ENCODE results near the gene TEX11.
"Not testable (repeated sequence)": the region's sequence is repeated elsewhere in the genome, so short reads cannot be mapped to it uniquely, and the experiment has no call there.

The TEX11 gene

DNA sequence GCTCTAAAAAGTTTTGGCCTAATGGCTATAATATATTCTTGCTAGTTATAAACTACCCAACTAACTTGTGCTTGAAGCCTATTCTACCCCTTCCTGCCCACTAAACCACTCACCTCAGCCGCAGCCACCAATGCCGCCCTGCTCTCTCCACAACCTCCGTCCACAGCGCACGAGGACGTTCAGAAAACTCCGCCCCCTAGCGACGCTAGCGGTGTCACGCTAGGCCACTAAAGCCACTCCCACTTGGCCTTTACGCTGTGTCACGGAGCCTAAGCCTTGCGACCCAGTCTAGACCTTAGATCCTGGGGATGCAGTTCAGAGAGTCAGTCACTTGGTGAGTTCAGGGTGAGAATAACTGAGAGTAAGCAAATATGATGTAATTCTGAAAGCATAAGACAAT is at the start of gene TEX11:
Gene TEX11 (minus strand): TSS at position 171 of the 400 bp plus-strand sequence. CDS start 922 bp downstream, outside the sequence.
- no peak for DNase-seq

DNA sequence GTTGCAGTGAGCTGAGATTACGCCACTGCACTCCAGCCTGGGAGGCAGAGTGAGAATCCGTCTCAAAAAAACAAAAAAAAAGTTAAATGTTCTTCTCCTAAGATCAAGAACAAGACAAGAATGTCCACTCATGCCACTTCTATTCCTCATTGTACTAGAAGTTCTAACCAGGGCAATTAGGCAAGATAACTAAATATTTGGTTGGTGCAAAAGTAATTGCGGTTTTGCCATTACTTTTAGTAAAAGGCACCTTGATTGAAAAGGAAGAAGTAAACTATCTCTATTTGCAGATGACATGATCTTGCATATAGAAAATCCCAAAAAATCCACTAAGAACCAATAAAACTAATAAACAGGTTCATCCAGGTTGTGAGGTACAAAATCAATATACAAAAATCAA is 46.4 kb upstream of the TEX11 start:
- DNase-seq: no peak

DNA sequence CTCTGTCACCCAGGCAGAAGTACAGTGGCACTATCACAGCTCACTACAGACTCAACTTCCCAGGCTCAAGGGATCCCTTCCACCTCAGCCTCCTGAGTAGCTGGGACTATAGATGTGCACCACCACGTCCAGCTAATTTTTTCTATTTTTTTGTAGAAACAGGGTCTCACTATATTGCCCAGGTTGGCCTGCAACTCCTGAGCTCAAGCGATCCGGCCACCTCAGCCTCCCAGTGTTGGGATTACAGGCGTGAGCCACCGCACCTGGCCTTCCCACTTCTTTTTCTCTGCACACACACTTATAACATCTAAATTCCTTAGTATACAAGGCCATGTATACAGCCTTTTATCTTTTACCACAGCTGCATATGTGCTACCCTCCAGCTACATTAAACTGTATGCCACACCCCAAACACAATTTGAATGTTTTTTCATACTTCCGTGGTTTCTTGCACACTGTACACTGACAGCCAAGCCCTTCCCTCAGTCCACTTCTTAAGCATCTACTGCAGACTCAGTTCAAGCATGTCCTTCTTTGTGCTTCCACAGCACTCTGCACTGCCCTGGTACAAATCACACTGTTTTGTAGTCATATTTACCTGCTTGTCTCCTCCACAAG is 15.9 kb upstream of the TEX11 start:
- no peak for DNase-seq

- DNase-seq: no peak
Measured at GRCh38 chrX:70922774-70923473, 14.4 kb upstream of the TEX11 start.

- DNase-seq: no peak
Measured at GRCh38 chrX:70921709-70922352, 13.3 kb upstream of the TEX11 start.

GRCh38 chrX:70916754-70917153 is 8.2 kb upstream of the TEX11 start:
- no peak for DNase-seq

GRCh38 chrX:70907900-70908299 is 611 bp downstream of the TEX11 start:
- no peak for DNase-seq

DNA sequence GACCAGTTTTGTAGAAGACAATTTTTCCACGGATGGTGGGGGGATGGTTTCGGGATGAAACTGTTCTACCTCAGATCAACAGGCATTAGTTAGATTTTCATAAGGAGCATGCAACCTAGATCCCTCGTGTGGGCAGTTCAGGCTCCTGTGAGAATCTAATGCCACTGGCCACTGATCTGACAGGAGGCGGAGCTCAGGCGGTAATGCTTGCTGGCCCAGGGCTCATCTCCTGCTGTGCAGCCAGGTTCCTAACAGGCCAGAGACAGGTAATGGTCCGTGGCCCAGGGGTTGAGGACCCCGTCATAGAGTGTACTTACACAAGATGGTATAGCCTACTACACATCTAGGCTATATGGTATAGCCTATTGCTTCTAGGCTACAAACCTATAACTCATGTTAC is 7.0 kb downstream of the TEX11 start:
- DNase-seq: no peak

- DNase-seq: not testable (repeated sequence)
Measured at GRCh38 chrX:70890441-70890840, 18.1 kb downstream of the TEX11 start.

DNA sequence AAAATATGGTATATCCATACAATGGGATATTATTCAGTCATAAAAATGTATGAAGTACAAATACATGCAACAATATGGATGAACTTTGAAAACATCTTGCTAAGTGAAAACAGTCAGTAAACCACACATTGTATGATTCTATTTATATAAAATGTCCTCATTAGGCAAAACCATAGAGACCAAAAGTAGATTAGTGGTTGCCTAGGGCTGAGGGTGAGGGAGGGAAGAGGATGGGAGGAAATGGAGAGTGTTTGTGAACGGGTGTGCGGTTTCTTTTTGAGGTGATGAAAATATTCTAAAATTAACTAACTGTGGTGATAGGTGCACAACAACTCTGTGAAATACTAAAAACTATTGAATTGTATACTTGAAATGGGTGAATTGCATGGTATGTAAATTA is 29.6 kb downstream of the TEX11 start:
- DNase-seq: no peak

- no peak for DNase-seq
Measured at GRCh38 chrX:70852294-70852693, 56.2 kb downstream of the TEX11 start.

DNA sequence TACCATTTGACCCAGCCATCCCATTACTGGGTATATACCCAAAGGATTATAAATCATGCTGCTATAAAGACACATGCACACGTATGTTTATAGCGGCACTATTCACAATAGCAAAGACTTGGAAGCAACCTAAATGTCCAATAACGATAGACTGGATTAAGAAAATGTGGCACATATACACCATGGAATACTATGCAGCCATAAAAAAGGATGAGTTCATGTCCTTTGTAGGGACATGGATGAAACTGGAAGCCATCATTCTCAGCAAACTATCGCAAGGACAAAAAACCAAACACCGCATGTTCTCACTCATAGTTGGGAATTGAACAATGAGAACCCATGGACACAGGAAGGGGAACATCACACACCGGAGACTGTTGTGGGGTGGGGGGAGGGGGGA is 64.4 kb downstream of the TEX11 start:
- DNase-seq: not testable (repeated sequence)

DNA sequence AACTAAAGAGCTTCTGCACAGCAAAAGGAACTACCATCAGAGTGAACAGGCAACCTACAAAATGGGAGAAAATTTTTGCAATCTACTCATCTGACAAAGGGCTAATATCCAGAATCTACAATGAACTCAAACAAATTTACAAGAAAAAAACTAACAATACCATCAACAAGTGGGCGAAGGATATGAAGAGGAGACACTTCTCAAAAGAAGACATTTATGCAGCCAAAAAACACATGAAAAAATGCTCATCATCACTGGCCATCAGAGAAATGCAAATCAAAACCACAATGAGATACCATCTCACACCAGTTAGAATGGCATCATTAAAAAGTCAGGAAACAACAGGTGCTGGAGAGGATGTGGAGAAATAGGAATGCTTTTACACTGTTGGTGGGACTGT is 64.9 kb downstream of the TEX11 start:
- DNase-seq: not testable (repeated sequence)

DNA sequence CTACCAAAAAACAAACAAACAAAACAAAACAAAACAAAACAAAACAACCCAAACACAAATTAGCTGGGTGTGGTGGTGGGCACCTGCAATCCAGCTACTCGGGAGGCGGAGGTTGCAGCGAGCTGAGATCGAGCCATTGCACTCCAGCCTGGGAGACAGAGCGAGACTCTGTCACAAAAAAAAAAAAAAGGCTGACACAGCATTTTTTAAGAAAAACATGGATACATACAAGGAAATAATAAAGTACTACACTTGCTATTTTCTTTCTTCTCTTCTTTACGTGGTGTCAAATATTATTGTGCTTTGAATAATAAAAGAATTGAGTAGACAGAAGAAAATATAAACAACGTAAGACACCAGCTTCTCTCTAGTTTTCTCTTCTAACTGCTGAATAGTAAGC is 73.9 kb downstream of the TEX11 start:
- DNase-seq: no peak

DNA sequence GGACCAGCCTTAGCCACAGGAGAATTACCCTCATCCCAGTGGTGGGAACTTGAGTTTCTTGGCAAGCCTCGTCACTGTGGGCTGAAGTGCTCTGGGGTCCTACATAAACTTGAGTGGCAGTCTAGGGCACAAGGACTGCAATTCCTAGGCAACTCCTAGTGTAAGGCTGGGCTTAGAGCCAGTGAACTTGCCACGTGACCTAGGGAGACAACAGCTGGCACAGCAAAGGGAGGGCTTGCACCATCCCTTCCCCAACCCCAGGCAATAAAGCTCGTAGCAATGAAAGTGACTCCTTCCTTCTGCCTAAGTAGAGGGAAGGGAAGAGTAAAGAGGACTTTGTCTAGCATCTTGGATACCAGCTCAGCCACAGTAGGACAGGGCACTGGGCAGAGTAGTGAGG is 81.8 kb downstream of the TEX11 start:
- no peak for DNase-seq

DNA sequence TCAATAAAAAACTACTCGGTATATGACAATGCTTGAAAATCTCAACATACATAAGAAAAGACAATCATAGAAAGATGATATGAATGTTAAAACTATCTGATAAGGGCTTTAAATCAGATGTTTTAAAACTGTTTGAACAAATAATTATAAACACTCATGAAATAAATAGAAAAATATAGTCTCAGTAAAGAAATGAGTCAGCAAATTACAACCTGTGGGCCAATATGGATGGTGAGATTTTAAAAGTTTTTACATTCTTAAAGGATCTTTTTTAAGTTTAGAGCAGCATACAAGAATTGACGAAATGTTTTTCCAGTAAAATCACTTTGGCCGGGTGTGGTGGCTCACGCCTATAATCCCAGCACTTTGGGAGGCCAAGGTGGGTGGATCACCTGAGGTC is 83.1 kb downstream of the TEX11 start:
- DNase-seq: no peak

DNA sequence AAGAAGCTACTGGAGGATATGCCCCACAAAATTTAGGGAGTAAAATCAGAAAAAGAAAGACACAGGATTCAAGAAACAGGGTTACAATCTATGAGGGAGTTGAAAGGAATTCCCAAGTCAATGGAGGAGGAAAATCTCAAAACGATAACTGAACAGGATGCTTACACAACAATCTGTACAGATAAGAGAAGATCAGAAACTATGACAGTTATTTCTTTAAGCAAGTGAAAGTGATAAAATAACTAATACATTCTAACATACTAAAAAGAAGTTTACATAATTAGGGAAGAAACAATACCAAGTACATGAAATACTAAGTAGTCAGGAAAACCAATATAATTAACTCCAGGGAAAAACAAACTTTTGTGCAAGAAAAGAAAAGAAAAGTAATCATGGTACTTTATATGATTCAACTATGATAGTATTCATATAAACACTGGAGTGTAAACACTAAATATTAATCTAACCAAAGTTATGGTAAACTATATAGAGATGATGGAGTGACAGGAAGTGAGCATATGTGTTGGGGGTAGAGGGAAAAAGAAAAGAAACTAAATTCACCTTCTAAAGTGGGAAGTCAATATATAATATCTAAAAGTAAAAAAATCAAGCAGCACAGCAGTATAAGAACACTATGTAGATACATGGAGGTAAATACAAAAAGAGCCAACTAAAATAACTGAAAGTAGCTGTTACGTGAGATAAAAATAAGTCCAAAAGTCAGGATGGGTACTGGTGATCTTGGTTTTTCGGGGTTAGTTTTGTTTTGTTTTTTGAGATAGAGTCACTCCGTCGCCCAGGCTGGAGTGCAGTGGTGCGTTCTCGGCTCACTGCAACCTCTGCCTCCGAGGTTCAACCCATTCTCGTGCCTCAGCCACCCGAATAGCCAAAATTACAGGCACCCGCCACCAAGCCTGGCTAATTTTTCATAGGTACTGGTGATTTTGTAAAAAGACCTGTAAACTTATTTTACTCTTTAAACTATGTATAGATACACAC is 99.3 kb downstream of the TEX11 start:
- no peak for DNase-seq

DNA sequence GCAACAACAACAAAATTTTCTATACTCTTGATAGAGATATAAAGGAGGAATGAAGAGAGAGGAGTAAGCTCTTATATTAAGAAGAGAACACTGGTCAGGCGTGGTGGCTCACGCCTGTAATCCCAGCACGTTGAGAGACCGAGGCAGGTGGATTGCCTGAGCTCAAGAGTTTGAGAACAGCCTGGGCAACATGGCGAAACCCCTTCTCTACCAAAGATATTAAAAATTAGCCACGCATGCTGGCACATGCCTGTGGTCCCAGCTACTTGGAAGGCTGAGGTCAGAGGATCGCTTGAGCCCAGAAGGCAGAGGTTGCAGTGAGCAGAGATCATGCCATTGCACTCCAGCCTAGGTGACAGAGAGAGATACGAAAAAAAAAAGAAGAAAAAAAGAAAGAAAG is 102.4 kb downstream of the TEX11 start:
- DNase-seq: no peak

DNA sequence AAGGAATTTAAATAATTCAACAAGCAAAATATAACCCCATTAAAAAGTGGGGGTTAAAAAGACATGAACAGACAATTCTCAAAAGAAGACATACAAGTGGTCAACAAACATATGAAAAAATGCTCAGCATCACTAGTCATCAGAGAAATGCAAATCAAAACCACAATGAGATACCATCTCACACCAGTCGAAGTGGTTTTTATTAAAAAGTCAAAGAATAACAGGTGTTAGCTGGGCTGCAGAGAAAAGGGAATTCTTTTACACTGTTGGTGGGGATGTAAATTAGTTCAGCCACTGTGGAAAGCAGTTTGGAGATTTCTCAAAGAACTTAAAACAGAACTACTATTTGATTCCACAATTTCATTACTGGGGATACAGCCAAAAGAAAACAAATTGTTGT is 111.8 kb downstream of the TEX11 start:
- DNase-seq: not testable (repeated sequence)

- DNase-seq: no peak
Measured at GRCh38 chrX:70774223-70774622, 134.3 kb downstream of the TEX11 start.

GRCh38 chrX:70769659-70770227 is 138.8 kb downstream of the TEX11 start:
- DNase-seq: peak; percentile 1

DNA sequence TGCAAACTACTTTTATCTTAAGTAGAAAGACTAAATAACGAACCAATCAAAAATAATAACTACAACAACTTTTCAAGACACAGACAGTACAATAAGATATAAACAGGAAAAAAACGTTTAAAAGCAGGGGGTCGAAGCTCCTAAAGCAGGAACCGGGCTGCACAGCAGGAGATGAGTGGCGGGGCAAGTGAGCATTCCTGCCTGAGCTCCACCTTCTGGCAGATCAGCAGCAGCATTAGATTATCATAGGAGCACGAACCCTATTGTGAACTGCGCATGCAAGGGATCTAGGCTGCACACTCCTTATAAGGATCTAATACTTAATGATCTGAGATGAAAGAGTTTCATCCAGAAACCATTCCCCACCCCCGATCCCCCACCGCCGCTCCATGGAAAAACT is 146.2 kb downstream of the TEX11 start:
- no peak for DNase-seq

DNA sequence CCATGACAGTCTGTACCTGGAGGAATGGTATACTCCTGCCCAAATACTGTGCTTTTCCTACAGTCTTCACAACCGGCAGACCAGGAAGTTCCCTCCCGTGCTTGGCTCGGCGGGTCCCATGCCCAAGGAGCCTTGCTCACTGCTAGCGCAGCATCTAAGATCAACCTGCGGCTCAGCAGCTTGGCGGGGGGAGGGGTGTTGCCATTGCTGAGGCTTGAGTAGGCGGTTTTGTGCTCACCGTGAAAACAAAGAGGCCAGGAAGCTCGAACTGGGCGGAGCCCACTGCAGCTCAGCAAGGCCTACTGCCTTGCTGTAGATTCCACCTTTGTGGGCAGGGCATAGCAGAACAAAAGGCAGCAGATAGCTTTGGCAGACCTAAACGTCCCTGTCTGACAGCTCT is 152.7 kb downstream of the TEX11 start:
- DNase-seq: peak; percentile 64

Measured in CD4-positive, alpha-beta T cell treated with Interleukin-21 for 1 hour (primary cell).